NCI-H345 (cell line): ENCODE data around the gene DDC.

Experiments
- DNase-seq: peaks from one replicate; lab custom pipeline; 2025; lab: John Stamatoyannopoulos, UW

Gene DDC

DNA sequence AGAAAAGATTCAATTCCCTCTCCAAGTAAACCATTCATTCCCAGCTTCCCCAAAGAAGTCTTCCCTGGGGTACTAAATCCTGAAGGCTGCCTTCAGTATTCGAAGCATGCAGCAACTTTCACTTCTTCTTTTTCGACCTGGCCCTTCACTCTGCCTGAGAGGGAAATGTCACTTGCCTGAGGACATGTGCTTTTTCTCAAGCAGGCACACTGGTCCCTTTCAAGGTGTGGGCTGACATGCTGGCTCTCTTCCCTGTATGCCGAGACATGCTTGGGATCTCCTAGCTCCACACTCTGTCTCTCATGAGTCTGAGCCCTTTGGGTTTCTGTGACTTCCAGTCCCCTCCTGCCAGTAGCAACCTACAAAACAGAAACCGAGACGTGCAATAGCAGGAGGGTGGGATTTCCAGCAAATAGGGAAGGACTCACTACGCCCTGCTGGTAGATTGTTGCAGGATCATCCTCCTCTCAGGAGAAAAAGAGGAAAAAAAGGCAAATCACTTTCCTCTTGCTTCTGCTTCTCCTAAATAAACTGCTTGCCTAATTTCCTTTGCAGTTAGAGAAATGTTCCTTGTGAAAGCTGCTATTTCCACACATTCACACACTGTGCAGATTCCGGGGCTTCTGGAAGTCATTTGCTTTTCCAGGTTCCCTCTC, 148.6 kb downstream of the DDC start:
- no peak for DNase-seq

- no peak for DNase-seq
Measured at GRCh38 chr7:50415844-50416364, 149.3 kb downstream of the DDC start.

GRCh38 chr7:50413561-50413960, 151.6 kb downstream of the DDC start:
- no peak for DNase-seq

DNA sequence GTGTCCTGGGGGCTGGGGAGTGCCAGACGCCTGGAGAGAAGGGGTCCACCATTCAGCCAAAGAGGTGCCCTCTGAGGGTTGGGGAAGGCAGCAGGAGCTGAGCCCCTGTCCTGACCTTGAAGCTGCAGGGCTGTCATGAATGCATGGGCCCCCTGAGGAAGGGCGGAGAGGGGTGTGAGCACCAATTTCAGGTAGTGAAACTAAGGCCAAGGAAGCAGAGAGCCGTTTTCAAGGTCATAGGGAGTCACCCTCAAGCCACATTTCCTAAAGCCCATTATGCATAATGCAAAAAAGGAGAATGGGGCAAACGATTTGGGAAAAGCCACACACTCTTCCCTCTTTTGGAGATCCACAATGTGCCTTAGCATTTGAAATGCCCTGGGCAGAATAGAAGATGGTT, 152.2 kb downstream of the DDC start:
- DNase-seq = no peak

GRCh38 chr7:50411332-50411731, 153.9 kb downstream of the DDC start:
- no peak for DNase-seq

- DNase-seq = no peak
Measured at GRCh38 chr7:50409856-50410745, 155.1 kb downstream of the DDC start.
